Activated T-helper 1 cell treated with anti-CD3 and anti-CD28 coated beads, Interleukin-2, amount 50 U/mL, for 16 hours (primary cell): Measurements from ENCODE around the gene ZNF536.

Source experiments
- DNase-seq, 2 donors: peaks; one replicate each; pipeline ENCODE4 v3.0.0-alpha.2; 2020; ENCODE audit warnings: low read depth in 1 of 2, low spot score in 1 of 2

The ZNF536 gene

GRCh38 chr19:30519607-30520205 lies 147.5 kb downstream of the ZNF536 start:
- no peak for DNase-seq

- DNase-seq = no peak
Measured at GRCh38 chr19:30520735-30521479, 148.7 kb downstream of the ZNF536 start.

- DNase-seq = no peak
Measured at GRCh38 chr19:30521937-30522336, 149.8 kb downstream of the ZNF536 start.

- DNase-seq = no peak
Measured at GRCh38 chr19:30522341-30522740, 150.2 kb downstream of the ZNF536 start.

- no peak for DNase-seq
Measured at GRCh38 chr19:30523791-30524190, 151.6 kb downstream of the ZNF536 start.

GRCh38 chr19:30525383-30525782 lies 153.2 kb downstream of the ZNF536 start:
- DNase-seq = no peak

GRCh38 chr19:30528919-30529318 lies 156.7 kb downstream of the ZNF536 start:
- no peak for DNase-seq

- DNase-seq = no peak
Measured at GRCh38 chr19:30529876-30530275, 157.7 kb downstream of the ZNF536 start.

GRCh38 chr19:30530751-30531150 lies 158.6 kb downstream of the ZNF536 start:
- DNase-seq = no peak

- no peak for DNase-seq
Measured at GRCh38 chr19:30535011-30535410, 162.8 kb downstream of the ZNF536 start.

GRCh38 chr19:30536975-30537374 lies 164.8 kb downstream of the ZNF536 start:
- DNase-seq = no peak

GRCh38 chr19:30539315-30539714 lies 167.1 kb downstream of the ZNF536 start:
- no peak for DNase-seq

GRCh38 chr19:30539981-30540380 lies 167.8 kb downstream of the ZNF536 start:
- no peak for DNase-seq

GRCh38 chr19:30540761-30541160 lies 168.6 kb downstream of the ZNF536 start:
- no peak for DNase-seq

GRCh38 chr19:30541575-30541974 lies 169.4 kb downstream of the ZNF536 start:
- DNase-seq = no peak

- DNase-seq = no peak
Measured at GRCh38 chr19:30543243-30543945, 171.2 kb downstream of the ZNF536 start.

- no peak for DNase-seq
Measured at GRCh38 chr19:30545752-30546151, 173.6 kb downstream of the ZNF536 start.

GRCh38 chr19:30546332-30546731 lies 174.1 kb downstream of the ZNF536 start:
- DNase-seq = no peak

- DNase-seq = no peak
Measured at GRCh38 chr19:30547246-30547645, 175.1 kb downstream of the ZNF536 start.

- no peak for DNase-seq
Measured at GRCh38 chr19:30549151-30549550, 177.0 kb downstream of the ZNF536 start.

GRCh38 chr19:30551271-30551670 lies 179.1 kb downstream of the ZNF536 start:
- no peak for DNase-seq

- no peak for DNase-seq
Measured at GRCh38 chr19:30552593-30552992, 180.4 kb downstream of the ZNF536 start.
